A673 (cell line): Measurements from ENCODE around the gene PDLIM4.

Source experiments
- CTCF ChIP-seq: fragments of 300-800, 200-600 bp; sonication (generic); conservative IDR thresholded peaks from 2 replicates; pipeline ENCODE4 v1.5.1; 2017; ENCODE audit warnings: low read depth, mild to moderate bottlenecking, antibody characterized with exemption, low read length, moderate library complexity, mixed read lengths
- EZH2 ChIP-seq: fragments of 200-600 bp; sonication (generic); IDR thresholded peaks from 2 replicates; pipeline ENCODE4 v1.6.1; 2017; ENCODE audit warnings: borderline replicate concordance, low read depth, mild to moderate bottlenecking, mixed read lengths, antibody characterized with exemption, low read length; ENCODE audit not compliant: poor library complexity, severe bottlenecking

GRCh38 chr5:132258102-132259068 is 889 bp downstream of the PDLIM4 start:
- TF ChIP-seq EZH2 (no peak), CTCF (no peak)
